Measurements from ENCODE around the gene TMEM53.

DNA sequence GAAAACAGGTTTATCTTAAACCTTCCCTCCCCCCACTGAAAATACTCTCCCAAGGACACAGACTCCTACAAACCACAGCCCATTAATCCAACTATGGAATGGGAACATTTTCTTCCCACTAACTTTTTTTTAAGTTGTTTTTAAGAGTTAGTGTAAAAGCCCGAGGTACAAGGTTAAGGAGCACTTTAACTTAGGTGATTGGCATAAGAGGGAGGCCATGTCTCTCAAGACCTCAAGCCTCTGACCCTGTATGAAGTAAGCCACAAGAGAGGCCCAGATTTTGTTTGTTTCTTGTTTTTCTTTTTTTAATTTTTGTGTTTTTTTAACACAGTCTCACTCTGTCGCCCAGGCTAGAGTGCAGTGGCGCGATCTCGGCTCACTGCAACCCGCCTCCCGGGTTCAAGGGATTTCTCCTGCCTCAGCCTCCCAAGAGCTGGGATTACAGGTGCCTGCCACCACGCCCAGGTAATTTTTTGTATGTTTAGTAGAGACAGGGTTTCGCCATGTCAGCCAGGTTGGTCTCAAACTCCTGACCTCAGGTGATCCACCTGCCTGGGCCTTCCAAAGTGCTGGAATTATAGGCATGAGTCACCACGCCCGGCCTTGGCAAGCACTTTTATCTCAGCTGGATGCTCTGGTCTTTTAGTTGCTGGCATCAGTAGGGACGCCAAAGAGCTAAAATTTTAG is 14.6 kb upstream of the TMEM53 start:
- TF ChIP-seq, protein P1, sequence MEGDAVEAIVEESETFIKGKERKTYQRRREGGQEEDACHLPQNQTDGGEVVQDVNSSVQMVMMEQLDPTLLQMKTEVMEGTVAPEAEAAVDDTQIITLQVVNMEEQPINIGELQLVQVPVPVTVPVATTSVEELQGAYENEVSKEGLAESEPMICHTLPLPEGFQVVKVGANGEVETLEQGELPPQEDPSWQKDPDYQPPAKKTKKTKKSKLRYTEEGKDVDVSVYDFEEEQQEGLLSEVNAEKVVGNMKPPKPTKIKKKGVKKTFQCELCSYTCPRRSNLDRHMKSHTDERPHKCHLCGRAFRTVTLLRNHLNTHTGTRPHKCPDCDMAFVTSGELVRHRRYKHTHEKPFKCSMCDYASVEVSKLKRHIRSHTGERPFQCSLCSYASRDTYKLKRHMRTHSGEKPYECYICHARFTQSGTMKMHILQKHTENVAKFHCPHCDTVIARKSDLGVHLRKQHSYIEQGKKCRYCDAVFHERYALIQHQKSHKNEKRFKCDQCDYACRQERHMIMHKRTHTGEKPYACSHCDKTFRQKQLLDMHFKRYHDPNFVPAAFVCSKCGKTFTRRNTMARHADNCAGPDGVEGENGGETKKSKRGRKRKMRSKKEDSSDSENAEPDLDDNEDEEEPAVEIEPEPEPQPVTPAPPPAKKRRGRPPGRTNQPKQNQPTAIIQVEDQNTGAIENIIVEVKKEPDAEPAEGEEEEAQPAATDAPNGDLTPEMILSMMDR (conservative IDR thresholded peaks at IDR 0.05 in 1 of 2, IDR thresholded peaks at IDR 0.05 in 1 of 2; ENCODE audit: extremely low read depth in 1 of 2, insufficient read depth in 1 of 2, low read depth in 1 of 2, low read length in 2 of 2): no peak
- TF ChIP-seq EZH2 (IDR thresholded peaks at IDR 0.05; ENCODE audit: borderline replicate concordance, low read length): no peak

Data from mammary epithelial cell (primary cell).